Measurements from ENCODE around the gene ARHGAP42.

DNA sequence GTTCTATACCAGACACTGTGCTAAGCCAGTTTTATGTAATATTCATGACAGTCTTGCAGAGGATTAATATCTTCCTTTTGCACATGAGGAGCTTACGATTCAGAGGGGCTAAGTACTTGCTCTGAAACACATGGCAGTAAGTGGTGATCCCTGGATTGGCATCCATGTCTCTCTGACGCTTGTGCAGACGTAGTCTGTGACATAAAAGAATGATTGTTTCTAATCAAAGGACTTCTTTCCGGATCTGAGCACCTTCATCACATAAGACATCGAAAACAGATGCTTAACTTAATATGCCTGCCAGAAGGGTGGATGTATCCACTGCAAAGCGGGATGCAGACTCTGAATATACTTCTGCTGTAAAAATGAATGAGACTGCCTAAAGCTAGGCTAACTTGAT lies 74.8 kb downstream of the ARHGAP42 start:
- TF ChIP-seq, protein P1, sequence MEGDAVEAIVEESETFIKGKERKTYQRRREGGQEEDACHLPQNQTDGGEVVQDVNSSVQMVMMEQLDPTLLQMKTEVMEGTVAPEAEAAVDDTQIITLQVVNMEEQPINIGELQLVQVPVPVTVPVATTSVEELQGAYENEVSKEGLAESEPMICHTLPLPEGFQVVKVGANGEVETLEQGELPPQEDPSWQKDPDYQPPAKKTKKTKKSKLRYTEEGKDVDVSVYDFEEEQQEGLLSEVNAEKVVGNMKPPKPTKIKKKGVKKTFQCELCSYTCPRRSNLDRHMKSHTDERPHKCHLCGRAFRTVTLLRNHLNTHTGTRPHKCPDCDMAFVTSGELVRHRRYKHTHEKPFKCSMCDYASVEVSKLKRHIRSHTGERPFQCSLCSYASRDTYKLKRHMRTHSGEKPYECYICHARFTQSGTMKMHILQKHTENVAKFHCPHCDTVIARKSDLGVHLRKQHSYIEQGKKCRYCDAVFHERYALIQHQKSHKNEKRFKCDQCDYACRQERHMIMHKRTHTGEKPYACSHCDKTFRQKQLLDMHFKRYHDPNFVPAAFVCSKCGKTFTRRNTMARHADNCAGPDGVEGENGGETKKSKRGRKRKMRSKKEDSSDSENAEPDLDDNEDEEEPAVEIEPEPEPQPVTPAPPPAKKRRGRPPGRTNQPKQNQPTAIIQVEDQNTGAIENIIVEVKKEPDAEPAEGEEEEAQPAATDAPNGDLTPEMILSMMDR (IDR thresholded peaks at IDR 0.05; ENCODE audit: borderline replicate concordance, extremely low read depth, low read length, poor library complexity, severe bottlenecking) = no peak
- TF ChIP-seq EZH2 (IDR thresholded peaks at IDR 0.05; ENCODE audit: borderline replicate concordance, low read depth, low read length, severe bottlenecking) = no peak

Measured in DND-41 (cell line).